IPS-15b (cell line): ENCODE data around the gene GFI1.

Experiments used
- H3K27me3 ChIP-seq: one replicate; pipeline ENCODE4 v1.6.1; 2013; ENCODE audit warnings: low read length; ENCODE audit not compliant: control insufficient read depth, insufficient read depth
- H3K36me3 ChIP-seq: one replicate; pipeline ENCODE4 v1.6.1; 2013; ENCODE audit warnings: low read length; ENCODE audit not compliant: control insufficient read depth, insufficient read depth
- H3K4me1 ChIP-seq: one replicate; pipeline ENCODE4 v1.6.1; 2013; ENCODE audit warnings: mild to moderate bottlenecking, low read length; ENCODE audit not compliant: control insufficient read depth, insufficient read depth
- H3K4me3 ChIP-seq: one replicate; pipeline ENCODE4 v1.5.1; 2013; ENCODE audit warnings: low read depth, low read length
- H3K9ac ChIP-seq: one replicate; pipeline ENCODE4 v1.6.1; 2013; ENCODE audit warnings: low read depth, mild to moderate bottlenecking, low read length
- H3K9me3 ChIP-seq: one replicate; pipeline ENCODE4 v1.6.1; 2013; ENCODE audit warnings: mild to moderate bottlenecking, low read length; ENCODE audit not compliant: control insufficient read depth, insufficient read depth

GFI1 gene

GRCh38 chr1:92478393-92478792, 8.3 kb downstream of the GFI1 start:
- Histone ChIP-seq H3K9me3 (no peaks in the 10 kb centered on the region), H3K4me1 (peaks cover 4% of the 10 kb centered on the region), H3K27me3 (peaks cover 93% of the 10 kb centered on the region), H3K36me3 (no peaks in the 10 kb centered on the region), H3K4me3 (no peak overlapping the region), H3K9ac (no peak overlapping the region)

GRCh38 chr1:92476071-92476631, 10.6 kb downstream of the GFI1 start:
- Histone ChIP-seq H3K36me3 (no peaks in the 10 kb centered on the region), H3K4me3 (no peak overlapping the region), H3K4me1 (no peaks in the 10 kb centered on the region), H3K27me3 (peaks cover 71% of the 10 kb centered on the region), H3K9ac (no peak overlapping the region), H3K9me3 (no peaks in the 10 kb centered on the region)

GRCh38 chr1:92475029-92475428, 11.7 kb downstream of the GFI1 start:
- no peaks in the 10 kb centered on the region for H3K9me3 ChIP-seq
- H3K9ac ChIP-seq = no peak overlapping the region
- H3K4me1 ChIP-seq = no peaks in the 10 kb centered on the region
- peaks cover 60% of the 10 kb centered on the region for H3K27me3 ChIP-seq
- no peaks in the 10 kb centered on the region for H3K36me3 ChIP-seq
- H3K4me3 ChIP-seq = no peak overlapping the region

GRCh38 chr1:92473781-92474495, 12.8 kb downstream of the GFI1 start:
- H3K9ac ChIP-seq = no peak overlapping the region
- no peaks in the 10 kb centered on the region for H3K4me1 ChIP-seq
- no peaks in the 10 kb centered on the region for H3K36me3 ChIP-seq
- H3K27me3 ChIP-seq = peaks cover 49% of the 10 kb centered on the region
- no peaks in the 10 kb centered on the region for H3K9me3 ChIP-seq
- no peak overlapping the region for H3K4me3 ChIP-seq

- H3K4me1 ChIP-seq = no peaks in the 10 kb centered on the region
Measured at GRCh38 chr1:92470216-92470615, 16.5 kb downstream of the GFI1 start.

GRCh38 chr1:92466683-92467352, 19.9 kb downstream of the GFI1 start:
- Histone ChIP-seq H3K4me1 (no peaks in the 10 kb centered on the region), H3K9ac (no peak overlapping the region), H3K4me3 (no peak overlapping the region), H3K27me3 (no peaks in the 10 kb centered on the region), H3K9me3 (no peaks in the 10 kb centered on the region), H3K36me3 (no peaks in the 10 kb centered on the region)

More at GRCh38 chr1:92470216-92470615, 16.5 kb downstream of the GFI1 start:
- Histone ChIP-seq H3K9me3 (no peaks in the 10 kb centered on the region), H3K27me3 (peaks cover 11% of the 10 kb centered on the region), H3K36me3 (no peaks in the 10 kb centered on the region), H3K9ac (no peak overlapping the region), H3K4me3 (no peak overlapping the region)

GRCh38 chr1:92465256-92465647, 21.5 kb downstream of the GFI1 start:
- Histone ChIP-seq H3K36me3 (no peaks in the 10 kb centered on the region), H3K9ac (no peak overlapping the region), H3K9me3 (no peaks in the 10 kb centered on the region), H3K27me3 (no peaks in the 10 kb centered on the region), H3K4me3 (no peak overlapping the region), H3K4me1 (no peaks in the 10 kb centered on the region)

GRCh38 chr1:92464588-92465255, 22.0 kb downstream of the GFI1 start:
- no peaks in the 10 kb centered on the region for H3K36me3 ChIP-seq
- no peaks in the 10 kb centered on the region for H3K9me3 ChIP-seq
- H3K4me3 ChIP-seq = no peak overlapping the region
- no peaks in the 10 kb centered on the region for H3K27me3 ChIP-seq
- no peak overlapping the region for H3K9ac ChIP-seq
- no peaks in the 10 kb centered on the region for H3K4me1 ChIP-seq

GRCh38 chr1:92461364-92462097, 25.2 kb downstream of the GFI1 start:
- H3K36me3 ChIP-seq = no peaks in the 10 kb centered on the region
- no peaks in the 10 kb centered on the region for H3K27me3 ChIP-seq
- no peaks in the 10 kb centered on the region for H3K4me1 ChIP-seq
- no peaks in the 10 kb centered on the region for H3K9me3 ChIP-seq
- no peak overlapping the region for H3K4me3 ChIP-seq
- H3K9ac ChIP-seq = no peak overlapping the region

GRCh38 chr1:92459871-92460320, 26.8 kb downstream of the GFI1 start:
- no peaks in the 10 kb centered on the region for H3K4me1 ChIP-seq
- H3K27me3 ChIP-seq = no peaks in the 10 kb centered on the region

GRCh38 chr1:92458146-92458545, 28.6 kb downstream of the GFI1 start:
- Histone ChIP-seq H3K27me3 (no peaks in the 10 kb centered on the region), H3K9me3 (no peaks in the 10 kb centered on the region), H3K36me3 (no peaks in the 10 kb centered on the region), H3K4me1 (no peaks in the 10 kb centered on the region), H3K4me3 (no peak overlapping the region), H3K9ac (no peak overlapping the region)

More at GRCh38 chr1:92459871-92460320, 26.8 kb downstream of the GFI1 start:
- Histone ChIP-seq H3K4me3 (no peak overlapping the region), H3K9me3 (no peaks in the 10 kb centered on the region), H3K9ac (no peak overlapping the region), H3K36me3 (no peaks in the 10 kb centered on the region)
